H1 (cell line): ENCODE measurements around the gene GATAD2B.

Experiments used
- GTF2F1 ChIP-seq: IDR thresholded peaks from 2 replicates; pipeline ENCODE4 v1.6.1; 2012; ENCODE audit warnings: low read depth, low read length, improper control_type of control experiment, borderline replicate concordance
- SIX5 ChIP-seq: IDR thresholded peaks from 2 replicates; pipeline ENCODE4 v1.6.1; 2011; ENCODE audit warnings: mild to moderate bottlenecking, low read depth, low read length

DNA sequence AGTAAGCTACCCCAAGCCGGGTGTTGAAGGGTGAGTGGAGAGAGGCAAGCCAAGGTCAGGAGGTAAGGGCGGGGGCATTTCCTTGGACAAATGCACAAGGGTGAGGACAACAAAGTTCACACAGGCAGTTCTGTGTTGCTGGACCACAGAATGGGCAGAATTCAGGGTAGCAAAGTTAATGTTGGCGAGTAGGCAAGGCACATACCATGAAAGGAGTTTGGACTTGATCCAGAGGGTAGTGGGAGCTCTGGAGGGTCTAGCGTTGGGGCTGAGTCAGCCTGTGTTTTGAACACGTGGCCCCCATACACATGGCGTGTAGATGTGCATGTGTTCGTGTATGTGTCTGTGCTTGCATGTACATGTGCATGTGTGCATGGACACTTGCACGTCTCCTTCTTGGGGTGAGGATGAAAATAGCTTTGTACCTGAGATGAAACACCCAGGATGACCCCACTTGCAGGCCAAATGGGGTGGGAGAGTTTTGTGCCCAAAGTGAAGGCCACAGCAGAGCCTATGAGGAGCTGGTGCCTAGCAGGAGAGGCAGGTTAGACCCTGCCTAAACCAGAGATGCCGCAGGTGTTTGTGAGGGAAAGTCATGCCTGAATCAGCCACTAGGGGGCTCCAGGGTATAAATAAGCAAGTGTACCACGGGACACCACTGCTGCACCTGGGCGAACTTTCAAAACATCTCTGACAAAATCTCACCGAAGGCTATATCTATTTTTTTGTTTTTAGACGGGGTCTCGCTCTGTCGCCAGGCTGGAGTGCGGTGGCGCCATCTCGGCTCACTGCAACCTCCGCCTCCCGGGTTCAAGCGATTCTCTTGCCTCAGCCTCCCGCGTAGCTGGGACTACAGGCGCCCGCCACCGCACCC is 125.7 kb downstream of the GATAD2B start:
- TF ChIP-seq GTF2F1, result no peak
- no peak for TF ChIP-seq SIX5
